ENCODE data around the gene AHCYL2.
A peak's percentile ranks its signal among the peaks of the same experiment; 100 is the strongest.
"Not testable (repeated sequence)": the region's sequence is repeated elsewhere in the genome, so short reads cannot be mapped to it uniquely, and the experiment has no call there.

Gene AHCYL2

GRCh38 chr7:129341816-129342806, 117.3 kb downstream of the AHCYL2 start:
- no peak overlapping the region for H3K4me3 ChIP-seq (ENCODE audit: low read length)
- no peak for DNase-seq (ENCODE audit: low read depth)
- no peak for TF ChIP-seq CTCF (conservative IDR thresholded peaks at IDR 0.05; ENCODE audit: low read length)

- DNase-seq (ENCODE audit: low read depth) = peak; percentile 54
- no peak overlapping the region for H3K4me3 ChIP-seq (ENCODE audit: low read length)
- TF ChIP-seq CTCF (conservative IDR thresholded peaks at IDR 0.05; ENCODE audit: low read length) = peak; percentile 81
Measured at GRCh38 chr7:129343099-129343700, 118.4 kb downstream of the AHCYL2 start.

- H3K4me3 ChIP-seq (ENCODE audit: low read length) = no peak overlapping the region
- no peak for DNase-seq (ENCODE audit: low read depth)
- no peak for TF ChIP-seq CTCF (conservative IDR thresholded peaks at IDR 0.05; ENCODE audit: low read length)
Measured at GRCh38 chr7:129347330-129347729, 122.5 kb downstream of the AHCYL2 start.

- no peak for DNase-seq (ENCODE audit: low read depth)
- no peak overlapping the region for H3K4me3 ChIP-seq (ENCODE audit: low read length)
- no peak for TF ChIP-seq CTCF (conservative IDR thresholded peaks at IDR 0.05; ENCODE audit: low read length)
Measured at GRCh38 chr7:129348023-129348740, 123.4 kb downstream of the AHCYL2 start.

- no peak for DNase-seq (ENCODE audit: low read depth)
- no peak overlapping the region for H3K4me3 ChIP-seq (ENCODE audit: low read length)
- no peak for TF ChIP-seq CTCF (conservative IDR thresholded peaks at IDR 0.05; ENCODE audit: low read length)
Measured at GRCh38 chr7:129351320-129351719, 126.5 kb downstream of the AHCYL2 start.

- DNase-seq (ENCODE audit: low read depth) = peak; percentile 50
- H3K4me3 ChIP-seq (ENCODE audit: low read length) = not testable (repeated sequence)
Measured at GRCh38 chr7:129353104-129353503, 128.3 kb downstream of the AHCYL2 start.

- H3K4me3 ChIP-seq (ENCODE audit: low read length) = no peak overlapping the region
- no peak for DNase-seq (ENCODE audit: low read depth)
- TF ChIP-seq CTCF (conservative IDR thresholded peaks at IDR 0.05; ENCODE audit: low read length) = no peak
Measured at GRCh38 chr7:129354428-129355157, 129.8 kb downstream of the AHCYL2 start.

Measured in AG10803 (cell line).